Naive B cell (primary cell): ENCODE results near the gene CTSL. TPM values are rescaled to one million over a fixed set of nuclear protein-coding genes. Genes with fewer than 3 reads are reported as not detected.

Experiments
- ATAC-seq, 2 donors: fragments of 150-1000 bp; cut with Tn5 transposase; 2 replicates each; pipeline ENCODE4 v1.10.0; 2021; ENCODE audit warnings: low read depth in 2 of 2, mild to moderate bottlenecking in 2 of 2, moderate library complexity in 2 of 2
- DNase-seq: peaks from one replicate; pipeline ENCODE4 v3.0.0; 2022
- H3K27ac Mint-ChIP-seq, 6 donors: one replicate each; pipeline ENCODE4 v1.8.0; 2020 to 2022; ENCODE audit warnings: mild to moderate bottlenecking in 6 of 6, mixed read lengths in 6 of 6, moderate library complexity in 5 of 6, inconsistent platforms in 2 of 6
- H3K27me3 Mint-ChIP-seq, 3 donors: one replicate each; pipeline ENCODE4 v1.8.0; 2021 to 2022; ENCODE audit warnings: mixed read lengths in 3 of 3, mild to moderate bottlenecking in 1 of 3
- H3K36me3 Mint-ChIP-seq, 2 donors: one replicate each; pipeline ENCODE4 v1.8.0; 2020 to 2022; ENCODE audit warnings: mixed read lengths in 2 of 2, inconsistent platforms in 1 of 2, mild to moderate bottlenecking in 1 of 2
- H3K4me1 Mint-ChIP-seq, 3 donors: one replicate each; pipeline ENCODE4 v1.8.0; 2020 to 2022; ENCODE audit warnings: mixed read lengths in 3 of 3, inconsistent platforms in 1 of 3, mild to moderate bottlenecking in 1 of 3, moderate library complexity in 1 of 3
- H3K4me3 Mint-ChIP-seq, 8 donors: one replicate each; pipeline ENCODE4 v1.8.0; 2020 to 2022; ENCODE audit warnings: mild to moderate bottlenecking in 8 of 8, mixed read lengths in 8 of 8, moderate library complexity in 8 of 8, inconsistent platforms in 2 of 8
- H3K9me3 Mint-ChIP-seq, 7 donors: one replicate each; pipeline ENCODE4 v1.8.0; 2020 to 2022; ENCODE audit warnings: mixed read lengths in 7 of 7, mild to moderate bottlenecking in 5 of 7, inconsistent platforms in 2 of 7, moderate library complexity in 1 of 7
- polyA plus RNA-seq, 6 donors: library from polyadenylated mRNA; unstranded; fragments of 300-500 nt; fragmentation: Illumina TruSeq; gene quantifications; one replicate each; pipeline ENCODE4 v1.2.3, GENCODE V29; 2021; ENCODE audit warnings: low read depth in 6 of 6

The CTSL gene
- polyA plus RNA-seq, 6 donors from 2014 or later = 0.43 TPM; not detected in 5

- peaks cover 0 to 13% (median 0%) of the 10 kb centered on the region in 7 donors for H3K9me3 Mint-ChIP-seq
- no peak for DNase-seq
Measured at GRCh38 chr9:87718231-87718630, 7.7 kb upstream of the CTSL start.

GRCh38 chr9:87718852-87719612, 6.9 kb upstream of the CTSL start:
- Mint-ChIP-seq H3K9me3 (peaks cover 0 to 13% (median 0%) of the 10 kb centered on the region in 7 donors), H3K4me1 (no peaks in the 10 kb centered on the region), H3K27me3 (peaks cover 19 to 49% (median 30%) of the 10 kb centered on the region in 3 donors), H3K4me3 (no peak overlapping the region), H3K36me3 (no peaks in the 10 kb centered on the region), H3K27ac (no peak overlapping the region)
- ATAC-seq (no peak), DNase-seq (no peak)

More at GRCh38 chr9:87718231-87718630, 7.7 kb upstream of the CTSL start:
- Mint-ChIP-seq H3K27ac (peak overlapping the region in 1 of 6 donors; percentile 39), H3K4me1 (peaks cover 0 to 1% (median 0%) of the 10 kb centered on the region in 3 donors), H3K27me3 (peaks cover 17 to 46% (median 25%) of the 10 kb centered on the region in 3 donors), H3K36me3 (no peaks in the 10 kb centered on the region), H3K4me3 (no peak overlapping the region)
- no peak for ATAC-seq

GRCh38 chr9:87720173-87720572, 5.7 kb upstream of the CTSL start:
- Mint-ChIP-seq H3K27me3 (peaks cover 29 to 59% (median 41%) of the 10 kb centered on the region in 3 donors), H3K9me3 (peaks cover 0 to 13% (median 0%) of the 10 kb centered on the region in 7 donors), H3K4me1 (no peaks in the 10 kb centered on the region), H3K27ac (no peak overlapping the region), H3K36me3 (no peaks in the 10 kb centered on the region), H3K4me3 (no peak overlapping the region)
- ATAC-seq = no peak
- no peak for DNase-seq

- Mint-ChIP-seq H3K36me3 (no peaks in the 10 kb centered on the region), H3K4me3 (no peak overlapping the region), H3K27ac (no peak overlapping the region), H3K27me3 (peaks cover 34 to 74% (median 63%) of the 10 kb centered on the region in 3 donors), H3K4me1 (peaks cover 0 to 4% (median 1%) of the 10 kb centered on the region in 3 donors), H3K9me3 (peaks cover 0 to 10% (median 0%) of the 10 kb centered on the region in 7 donors)
- DNase-seq (no peak), ATAC-seq (no peak)
Measured at GRCh38 chr9:87722393-87723088, 3.4 kb upstream of the CTSL start.

GRCh38 chr9:87725356-87725899, 491 bp upstream of the CTSL start:
- H3K4me3 Mint-ChIP-seq = peak overlapping the region in 7 of 8 donors; percentile 35 to 58 (median 51)
- peaks cover 40 to 74% (median 65%) of the 10 kb centered on the region in 3 donors for H3K27me3 Mint-ChIP-seq
- H3K9me3 Mint-ChIP-seq = peaks cover 0 to 5% (median 0%) of the 10 kb centered on the region in 7 donors
- no peak for DNase-seq
- no peak overlapping the region for H3K27ac Mint-ChIP-seq
- no peak for ATAC-seq
- H3K36me3 Mint-ChIP-seq = no peaks in the 10 kb centered on the region
- H3K4me1 Mint-ChIP-seq = peaks cover 0 to 4% (median 1%) of the 10 kb centered on the region in 3 donors

GRCh38 chr9:87729246-87729645, 3.3 kb downstream of the CTSL start:
- Mint-ChIP-seq H3K27me3 (peaks cover 33 to 73% (median 68%) of the 10 kb centered on the region in 3 donors), H3K9me3 (peaks cover 0 to 5% (median 0%) of the 10 kb centered on the region in 7 donors), H3K4me3 (no peak overlapping the region), H3K27ac (no peak overlapping the region), H3K4me1 (peaks cover 0 to 4% (median 1%) of the 10 kb centered on the region in 3 donors), H3K36me3 (no peaks in the 10 kb centered on the region)
- DNase-seq = no peak
- ATAC-seq = no peak

- DNase-seq = no peak
- H3K36me3 Mint-ChIP-seq = no peaks in the 10 kb centered on the region
- peaks cover 22 to 54% (median 53%) of the 10 kb centered on the region in 3 donors for H3K27me3 Mint-ChIP-seq
- H3K4me3 Mint-ChIP-seq = no peak overlapping the region
- no peaks in the 10 kb centered on the region for H3K4me1 Mint-ChIP-seq
- peaks cover 0 to 5% (median 4%) of the 10 kb centered on the region in 7 donors for H3K9me3 Mint-ChIP-seq
- no peak overlapping the region for H3K27ac Mint-ChIP-seq
- ATAC-seq = no peak
Measured at GRCh38 chr9:87731321-87731720, 5.4 kb downstream of the CTSL start.

- peaks cover 22 to 45% (median 45%) of the 10 kb centered on the region in 3 donors for H3K27me3 Mint-ChIP-seq
Measured at GRCh38 chr9:87732344-87732743, 6.4 kb downstream of the CTSL start.

GRCh38 chr9:87732756-87733155, 6.8 kb downstream of the CTSL start:
- H3K27ac Mint-ChIP-seq = no peak overlapping the region
- no peak for DNase-seq
- no peaks in the 10 kb centered on the region for H3K36me3 Mint-ChIP-seq
- H3K27me3 Mint-ChIP-seq = peaks cover 20 to 41% (median 41%) of the 10 kb centered on the region in 3 donors
- no peaks in the 10 kb centered on the region for H3K4me1 Mint-ChIP-seq
- H3K4me3 Mint-ChIP-seq = no peak overlapping the region
- peaks cover 0 to 13% (median 6%) of the 10 kb centered on the region in 7 donors for H3K9me3 Mint-ChIP-seq
- no peak for ATAC-seq

More at GRCh38 chr9:87732344-87732743, 6.4 kb downstream of the CTSL start:
- ATAC-seq (no peak), DNase-seq (no peak)
- Mint-ChIP-seq H3K4me3 (no peak overlapping the region), H3K4me1 (no peaks in the 10 kb centered on the region), H3K36me3 (no peaks in the 10 kb centered on the region), H3K9me3 (peaks cover 0 to 13% (median 5%) of the 10 kb centered on the region in 7 donors), H3K27ac (no peak overlapping the region)

GRCh38 chr9:87733273-87734052, 7.5 kb downstream of the CTSL start:
- Mint-ChIP-seq H3K27me3 (peaks cover 16 to 39% (median 34%) of the 10 kb centered on the region in 3 donors), H3K9me3 (peaks cover 0 to 16% (median 10%) of the 10 kb centered on the region in 7 donors), H3K4me1 (no peaks in the 10 kb centered on the region), H3K27ac (peak overlapping the region in 1 of 6 donors; percentile 66), H3K36me3 (no peaks in the 10 kb centered on the region), H3K4me3 (no peak overlapping the region)
- ATAC-seq = no peak
- no peak for DNase-seq

- no peak overlapping the region for H3K4me3 Mint-ChIP-seq
- H3K27me3 Mint-ChIP-seq = peaks cover 16 to 39% (median 32%) of the 10 kb centered on the region in 3 donors
- no peaks in the 10 kb centered on the region for H3K4me1 Mint-ChIP-seq
Measured at GRCh38 chr9:87734106-87734505, 8.2 kb downstream of the CTSL start.

GRCh38 chr9:87739546-87739945, 13.6 kb downstream of the CTSL start:
- DNase-seq (no peak), ATAC-seq (no peak)
- Mint-ChIP-seq H3K36me3 (no peaks in the 10 kb centered on the region), H3K27ac (no peak overlapping the region), H3K9me3 (peaks cover 0 to 31% (median 19%) of the 10 kb centered on the region in 7 donors), H3K27me3 (peaks cover 0 to 34% (median 8%) of the 10 kb centered on the region in 3 donors), H3K4me3 (no peak overlapping the region), H3K4me1 (no peaks in the 10 kb centered on the region)

More at GRCh38 chr9:87734106-87734505, 8.2 kb downstream of the CTSL start:
- Mint-ChIP-seq H3K9me3 (peaks cover 0 to 16% (median 10%) of the 10 kb centered on the region in 7 donors), H3K27ac (no peak overlapping the region), H3K36me3 (no peaks in the 10 kb centered on the region)
- ATAC-seq = no peak
- no peak for DNase-seq

- Mint-ChIP-seq H3K4me1 (no peaks in the 10 kb centered on the region), H3K27ac (no peak overlapping the region), H3K36me3 (no peaks in the 10 kb centered on the region), H3K9me3 (peaks cover 0 to 27% (median 19%) of the 10 kb centered on the region in 7 donors), H3K4me3 (no peak overlapping the region), H3K27me3 (peaks cover 0 to 33% (median 8%) of the 10 kb centered on the region in 3 donors)
- no peak for DNase-seq
- ATAC-seq = no peak
Measured at GRCh38 chr9:87740209-87740608, 14.3 kb downstream of the CTSL start.
